HG03175 (cell line): ENCODE measurements around the gene RANBP17.
"Not testable (repeated sequence)": the region's sequence is repeated elsewhere in the genome, so short reads cannot be mapped to it uniquely, and the experiment has no call there.

ENCODE experiments used
- ATAC-seq: cut with Tn5 transposase; IDR thresholded peaks from one replicate; pipeline ENCODE4 v1.9.1; 2021; ENCODE audit warnings: mild to moderate bottlenecking, moderate library complexity; ENCODE audit not compliant: unreplicated experiment

RANBP17 gene

GRCh38 chr5:171143926-171144325, 282.1 kb downstream of the RANBP17 start:
- no peak for ATAC-seq

GRCh38 chr5:171149333-171149732, 287.5 kb downstream of the RANBP17 start:
- ATAC-seq: no peak

GRCh38 chr5:171149772-171150171, 288.0 kb downstream of the RANBP17 start:
- no peak for ATAC-seq

GRCh38 chr5:171152382-171152781, 290.6 kb downstream of the RANBP17 start:
- no peak for ATAC-seq

- ATAC-seq: no peak
These were observed 293.8 kb downstream of the RANBP17 start for GRCh38 chr5:171155621-171156020.

GRCh38 chr5:171157276-171157675, 295.5 kb downstream of the RANBP17 start:
- no peak for ATAC-seq

- no peak for ATAC-seq
These were observed 296.0 kb downstream of the RANBP17 start for GRCh38 chr5:171157775-171158174.

GRCh38 chr5:171158581-171158980, 296.8 kb downstream of the RANBP17 start:
- no peak for ATAC-seq

GRCh38 chr5:171162165-171162564, 300.3 kb downstream of the RANBP17 start:
- no peak for ATAC-seq

GRCh38 chr5:171162596-171162995, 300.8 kb downstream of the RANBP17 start:
- ATAC-seq: peak; percentile 71

GRCh38 chr5:171166766-171167165, 304.9 kb downstream of the RANBP17 start:
- ATAC-seq: no peak

- ATAC-seq: no peak
These were observed 306.4 kb downstream of the RANBP17 start for GRCh38 chr5:171168171-171168570.

- ATAC-seq: not testable (repeated sequence)
These were observed 313.1 kb downstream of the RANBP17 start for GRCh38 chr5:171174960-171175359.

- no peak for ATAC-seq
These were observed 313.9 kb downstream of the RANBP17 start for GRCh38 chr5:171175746-171176145.

GRCh38 chr5:171178190-171178589, 316.4 kb downstream of the RANBP17 start:
- ATAC-seq: not testable (repeated sequence)

- no peak for ATAC-seq
These were observed 326.2 kb downstream of the RANBP17 start for GRCh38 chr5:171188016-171188415.

GRCh38 chr5:171189442-171189841, 327.6 kb downstream of the RANBP17 start:
- no peak for ATAC-seq

GRCh38 chr5:171192111-171192510, 330.3 kb downstream of the RANBP17 start:
- no peak for ATAC-seq

GRCh38 chr5:171201310-171201709, 339.5 kb downstream of the RANBP17 start:
- ATAC-seq: no peak

- ATAC-seq: no peak
These were observed 343.6 kb downstream of the RANBP17 start for GRCh38 chr5:171205375-171205774.

- ATAC-seq: no peak
These were observed 345.5 kb downstream of the RANBP17 start for GRCh38 chr5:171207256-171207847.

GRCh38 chr5:171221916-171222315, 360.1 kb downstream of the RANBP17 start:
- ATAC-seq: no peak

- ATAC-seq: no peak
These were observed 362.1 kb downstream of the RANBP17 start for GRCh38 chr5:171223927-171224326.
